H1 (cell line): Measurements from ENCODE around the gene TRMT44. TPM values are rescaled to one million over a fixed set of nuclear protein-coding genes. Genes with fewer than 3 reads are reported as not detected.
"Not testable (repeated sequence)": the region's sequence is repeated elsewhere in the genome, so short reads cannot be mapped to it uniquely, and the experiment has no call there.

Experiments used
- CTCF ChIA-PET: fragments of 300-600 bp; sonication (Branson Sonifier 250); formaldehyde crosslinking; loops from one replicate; lab custom pipeline; 2021; ENCODE audit not compliant: partially characterized antibody; lab: Charles Lee
- POLR2A ChIA-PET: fragments of 300-600 bp; sonication (Branson Sonifier 250); formaldehyde crosslinking; loops from one replicate; lab custom pipeline; 2021; ENCODE audit warnings: inconsistent platforms; ENCODE audit not compliant: partially characterized antibody; lab: Charles Lee
- DNase-seq, 2 experiments: peaks; one replicate each; pipeline versions ENCODE4 v3.0.0 to v3.0.0-alpha.2; 2010 to 2022; ENCODE audit warnings: low spot score in 2 of 2, low read depth in 1 of 2, mixed read lengths in 1 of 2
- FAIRE-seq: peaks from 2 replicates; lab custom pipeline; 2011; peaks lifted over from hg19 to GRCh38; lab: Jason Lieb, UNC
- H2AFZ ChIP-seq: 2 replicates; pipeline ENCODE4 v1.8.1; 2012; ENCODE audit warnings: low read length, inconsistent platforms
- H2AK5ac ChIP-seq: 2 replicates; pipeline ENCODE4 v1.6.1; 2013; ENCODE audit warnings: low read depth, low read length
- H2BK120ac ChIP-seq: replicated peaks from 2 replicates; pipeline ENCODE3; 2013; ENCODE audit warnings: low read depth, low read length, inconsistent platforms
- H2BK12ac ChIP-seq: 2 replicates; pipeline ENCODE4 v1.6.1; 2013; ENCODE audit warnings: low read depth, low read length
- H2BK15ac ChIP-seq: 2 replicates; pipeline ENCODE4 v1.6.1; 2013; ENCODE audit warnings: low read length
- H2BK20ac ChIP-seq: 2 replicates; pipeline ENCODE4 v1.6.1; 2013; ENCODE audit warnings: low read length
- H2BK5ac ChIP-seq: 2 replicates; pipeline ENCODE4 v1.6.1; 2013; ENCODE audit warnings: low read depth, low read length
- H3K14ac ChIP-seq: 2 replicates; pipeline ENCODE4 v1.6.1; 2013; ENCODE audit warnings: inconsistent platforms; ENCODE audit not compliant: insufficient read length
- H3K18ac ChIP-seq: 2 replicates; pipeline ENCODE4 v1.6.1; 2013; ENCODE audit warnings: low read length; ENCODE audit errors: extremely low read depth
- H3K23ac ChIP-seq: 2 replicates; pipeline ENCODE4 v1.6.1; 2013; ENCODE audit warnings: inconsistent platforms; ENCODE audit not compliant: insufficient read length
- H3K23me2 ChIP-seq: 2 replicates; pipeline ENCODE4 v1.6.1; 2013; ENCODE audit warnings: low read depth, low read length
- H3K27ac ChIP-seq: 2 replicates; pipeline ENCODE4 v1.6.1; 2011; ENCODE audit warnings: low read depth, low read length, inconsistent platforms
- H3K27me3 ChIP-seq, 4 experiments: replicated peaks in 1 of 4; 1 replicate in 1 of 4; 2 replicates in 3 of 4; pipeline versions ENCODE4 v1.6.1 to v1.8.1; 2011 to 2013; ENCODE audit warnings: low read length in 3 of 4, mild to moderate bottlenecking in 3 of 4, inconsistent platforms in 2 of 4, mixed read lengths in 2 of 4, moderate library complexity in 1 of 4; ENCODE audit not compliant: control insufficient read depth in 3 of 4, insufficient read depth in 3 of 4; ENCODE audit errors: extremely low read depth in 1 of 4
- H3K36me3 ChIP-seq, 4 experiments: 2 replicates each; pipeline versions ENCODE4 v1.6.1 to v1.8.1; 2011 to 2013; ENCODE audit warnings: mild to moderate bottlenecking in 4 of 4, low read length in 3 of 4, moderate library complexity in 2 of 4, control low read depth in 1 of 4, inconsistent platforms in 1 of 4; ENCODE audit not compliant: insufficient read depth in 4 of 4, control insufficient read depth in 2 of 4
- H3K4ac ChIP-seq: replicated peaks from 2 replicates; pipeline ENCODE3; 2013; ENCODE audit warnings: low read length, low read depth, mixed read lengths, inconsistent platforms; ENCODE audit not compliant: insufficient read length
- H3K4me1 ChIP-seq, 4 experiments: replicated peaks in 1 of 4; 1 replicate in 1 of 4; 2 replicates in 3 of 4; pipeline versions ENCODE4 v1.6.1 to v1.8.1; 2011 to 2013; ENCODE audit warnings: low read length in 3 of 4, inconsistent platforms in 2 of 4, mixed read lengths in 1 of 4; ENCODE audit not compliant: insufficient read depth in 4 of 4, control insufficient read depth in 3 of 4
- H3K4me2 ChIP-seq, 2 experiments: 2 replicates each; pipeline versions ENCODE4 v1.6.1 to v1.8.1; 2011 to 2013; ENCODE audit warnings: low read depth in 2 of 2, low read length in 2 of 2, control low read depth in 1 of 2, inconsistent platforms in 1 of 2, mild to moderate bottlenecking in 1 of 2; ENCODE audit not compliant: insufficient read depth in 1 of 2
- H3K4me3 ChIP-seq, 4 experiments: fragments of 200-600, 300-600 bp in 1 of 4; sonication (generic), shearing (Covaris generic), sonication (Bioruptor Twin) in 1 of 4; 2 replicates each; pipeline versions ENCODE4 v1.5.1 to v1.8.1; 2011 to 2016; ENCODE audit warnings: low read length in 4 of 4, low read depth in 3 of 4, control low read depth in 2 of 4, inconsistent platforms in 2 of 4, mild to moderate bottlenecking in 2 of 4, mixed read lengths in 1 of 4, moderate library complexity in 1 of 4; ENCODE audit not compliant: insufficient read depth in 2 of 4; ENCODE audit errors: extremely low read depth in 1 of 4
- H3K56ac ChIP-seq: replicated peaks from 2 replicates; pipeline ENCODE3; 2013; ENCODE audit warnings: low read depth, mild to moderate bottlenecking, mixed read lengths, low read length, inconsistent platforms; ENCODE audit not compliant: insufficient read length
- H3K79me1 ChIP-seq: 2 replicates; pipeline ENCODE4 v1.6.1; 2013; ENCODE audit warnings: low read depth, low read length, control low read depth
- H3K79me2 ChIP-seq, 2 experiments: 2 replicates each; pipeline versions ENCODE4 v1.6.1 to v1.8.1; 2012 to 2013; ENCODE audit warnings: low read length in 2 of 2, mild to moderate bottlenecking in 2 of 2, inconsistent platforms in 1 of 2; ENCODE audit not compliant: insufficient read depth in 2 of 2, control insufficient read depth in 1 of 2
- H3K9ac ChIP-seq, 4 experiments: replicated peaks in 1 of 4; 1 replicate in 1 of 4; 2 replicates in 3 of 4; pipeline versions ENCODE4 v1.6.1 to v1.8.1; 2011 to 2013; ENCODE audit warnings: low read depth in 3 of 4, low read length in 3 of 4, control low read depth in 2 of 4, mild to moderate bottlenecking in 2 of 4, moderate library complexity in 2 of 4, inconsistent platforms in 1 of 4; ENCODE audit errors: extremely low read depth in 1 of 4
- H3K9me3 ChIP-seq, 2 experiments: 2 replicates each; pipeline versions ENCODE4 v1.6.1 to v1.8.1; 2012 to 2013; ENCODE audit warnings: mild to moderate bottlenecking in 2 of 2, moderate library complexity in 2 of 2, control low read depth in 1 of 2, inconsistent platforms in 1 of 2, low read depth in 1 of 2, low read length in 1 of 2, mixed read lengths in 1 of 2; ENCODE audit not compliant: insufficient read depth in 2 of 2
- H4K20me1 ChIP-seq, 2 experiments: replicated peaks in 1 of 2; 2 replicates each; pipeline versions ENCODE3 to v1.8.1; 2011 to 2013; ENCODE audit warnings: inconsistent platforms in 2 of 2, low read length in 2 of 2, mild to moderate bottlenecking in 1 of 2; ENCODE audit not compliant: insufficient read depth in 2 of 2, control insufficient read depth in 1 of 2
- H4K5ac ChIP-seq: 2 replicates; pipeline ENCODE4 v1.6.1; 2013; ENCODE audit warnings: low read length, low read depth, mixed read lengths, inconsistent platforms; ENCODE audit not compliant: insufficient read length
- H4K8ac ChIP-seq: 2 replicates; pipeline ENCODE4 v1.8.0; 2013; ENCODE audit warnings: mild to moderate bottlenecking, moderate library complexity, low read length, inconsistent platforms; ENCODE audit not compliant: insufficient read depth; ENCODE audit errors: extremely low read depth
- H4K91ac ChIP-seq: replicated peaks from 2 replicates; pipeline ENCODE3; 2013; ENCODE audit warnings: low read length, mixed read lengths, inconsistent platforms; ENCODE audit not compliant: insufficient read length
- CBX5 ChIP-seq: fragments of 300-800, 300-1000 bp; sonication (generic); IDR thresholded peaks from 2 replicates; pipeline ENCODE4 v1.7.1; 2016; ENCODE audit warnings: antibody characterized with exemption, low read length, low read depth
- HDAC6 ChIP-seq: IDR thresholded peaks from one replicate; pipeline ENCODE4 v1.7.1; 2012; ENCODE audit warnings: low read depth, mild to moderate bottlenecking, inconsistent platforms, low read length, moderate library complexity
- polyA plus RNA-seq, 7 experiments: library from polyadenylated mRNA; depleted of rRNA in 3 of 7; stranded (reverse) in 5 of 7; unstranded in 2 of 7; fragments of >200 nt in 5 of 7; fragments of 200-250 nt in 2 of 7; gene quantifications; 1 replicate in 5 of 7; 2 replicates in 1 of 7; 4 replicates in 1 of 7; pipeline versions ENCODE4 v1.2.1 to v1.2.3, GENCODE V29; 2011 to 2013; ENCODE audit warnings: missing spikeins in 2 of 7, mixed read lengths in 2 of 7
- total RNA-seq: library from RNA; stranded (reverse); fragmentation: NEBNext Ultra II Directional; extraction: Animal tissue kit (Norgen Biotek cat#: 25700); gene quantifications from 2 replicates; pipeline ENCODE4 v1.2.1, GENCODE V29; 2021

Gene TRMT44
- total and polyA plus RNA-seq, 2 of the 8 experiments (the other 6 are each of a cell fraction or from before 2014, with no cell fraction given), result 8.6 to 23.9 TPM

- no peak for TF ChIP-seq CBX5
- TF ChIP-seq HDAC6, result no peak
Observed at GRCh38 chr4:8419222-8420041, 21.1 kb upstream of the TRMT44 start (continued).

- not testable (repeated sequence) for H4K91ac ChIP-seq, H4K5ac ChIP-seq, H2BK120ac ChIP-seq, H2BK5ac ChIP-seq, H3K14ac ChIP-seq, H2BK15ac ChIP-seq, H4K20me1 ChIP-seq, FAIRE-seq, H3K23me2 ChIP-seq, H3K4ac ChIP-seq, H3K79me1 ChIP-seq, H3K79me2 ChIP-seq, H3K4me2 ChIP-seq, H3K18ac ChIP-seq, H3K23ac ChIP-seq, H3K56ac ChIP-seq, DNase-seq, H3K9ac ChIP-seq, H3K36me3 ChIP-seq, H4K8ac ChIP-seq, H2BK12ac ChIP-seq, H3K4me1 ChIP-seq, H2AFZ ChIP-seq, H3K27me3 ChIP-seq, H2BK20ac ChIP-seq, H2AK5ac ChIP-seq, H3K4me3 ChIP-seq, H3K9me3 ChIP-seq, H3K27ac ChIP-seq
- POLR2A ChIA-PET, result interaction anchor here (0.8 kb wide), 1 partner anchor 8 kb away, joined by 3 read pairs; no protein-coding TSS in a partner anchor
- CTCF ChIA-PET, result interaction anchor here (0.7 to 3.0 kb wide), 9 partner anchors 8 to 187 kb away, joined by 3 to 10 read pairs (median 5); no protein-coding TSS in a partner anchor
Observed at GRCh38 chr4:8420151-8420550, 20.4 kb upstream of the TRMT44 start.
